Thyroid gland (tissue), 4 donors: Measurements from ENCODE around the gene PPIL6. TPM values are rescaled to one million over a fixed set of nuclear protein-coding genes. Genes with fewer than 3 reads are reported as not detected.

Experiments
- DNase-seq, 2 donors: peaks; one replicate each; pipeline ENCODE4 v3.0.0-alpha.2; 2019
- H3K27ac ChIP-seq, 3 donors: fragments of 200-600 bp; sonication (generic); 1 replicate in 2 of 3; 2 replicates in 1 of 3; pipeline ENCODE4 v1.5.1; 2016 to 2019; ENCODE audit warnings: mild to moderate bottlenecking in 1 of 3, moderate library complexity in 1 of 3
- H3K27me3 ChIP-seq: fragments of 200-600 bp; sonication (generic); one replicate; pipeline ENCODE4 v1.5.1; 2019
- H3K36me3 ChIP-seq, 2 donors: fragments of 200-600 bp; sonication (generic); one replicate each; pipeline ENCODE4 v1.5.1; 2016 to 2019
- H3K4me1 ChIP-seq, 2 donors: fragments of 200-600 bp; sonication (generic); one replicate each; pipeline ENCODE4 v1.5.1; 2017 to 2019
- H3K4me3 ChIP-seq, 3 donors: fragments of 200-600 bp; sonication (generic); replicated peaks in 1 of 3; 1 replicate in 2 of 3; 2 replicates in 1 of 3; pipeline ENCODE4 v1.5.1; 2016; ENCODE audit warnings: mild to moderate bottlenecking in 1 of 3
- H3K9me3 ChIP-seq: fragments of 200-600 bp; sonication (generic); one replicate; pipeline ENCODE4 v1.5.1; 2017
- POLR2A ChIP-seq, 2 donors: fragments of 450-650 bp; IDR thresholded peaks; one replicate each; pipeline ENCODE4 v1.6.1; 2017; ENCODE audit warnings: antibody characterized with exemption in 2 of 2, mild to moderate bottlenecking in 2 of 2, moderate library complexity in 1 of 2
- WGBS, 2 donors: methylation state at CpG; one replicate each; pipeline ENCODE4 v1.1.5; 2017; 5-methylcytosine and 5-hydroxymethylcytosine counted together
- intact Hi-C: fragments of 100-400 bp; cut with DNase I; formaldehyde crosslinking; loops from one replicate; pipeline ENCODE4 v1.15.1; 2023
- total RNA-seq, 4 donors: library from RNA; depleted of rRNA; stranded (reverse); fragments of >200 nt; gene quantifications; one replicate each; pipeline ENCODE4 v1.2.3, GENCODE V29; 2016
- TF ChIP-seq, protein P1 (sequence below), 6 experiments: fragments of 200-600 bp in 3 of 6; fragments of 450-650 bp in 3 of 6; sonication (generic) in 3 of 6; IDR thresholded peaks; one replicate each; pipeline ENCODE4 v1.5.1; 2016 to 2019; ENCODE audit warnings: antibody characterized with exemption in 6 of 6, mild to moderate bottlenecking in 2 of 6, inconsistent platforms in 1 of 6, moderate library complexity in 1 of 6

The PPIL6 gene
- total RNA-seq, 4 donors from 2014 or later = 20.1 to 31.2 (median 27.0) TPM

GRCh38 chr6:109446541-109446940 is 6.1 kb upstream of the PPIL6 start:
- Histone ChIP-seq H3K36me3 (peaks cover 8 to 11% of the 10 kb centered on the region in 2 donors), H3K4me3 (no peak overlapping the region), H3K27me3 (no peaks in the 10 kb centered on the region), H3K4me1 (peaks cover 7 to 8% of the 10 kb centered on the region in 2 donors), H3K9me3 (no peaks in the 10 kb centered on the region), H3K27ac (no peak overlapping the region)
- TF ChIP-seq, protein P1, sequence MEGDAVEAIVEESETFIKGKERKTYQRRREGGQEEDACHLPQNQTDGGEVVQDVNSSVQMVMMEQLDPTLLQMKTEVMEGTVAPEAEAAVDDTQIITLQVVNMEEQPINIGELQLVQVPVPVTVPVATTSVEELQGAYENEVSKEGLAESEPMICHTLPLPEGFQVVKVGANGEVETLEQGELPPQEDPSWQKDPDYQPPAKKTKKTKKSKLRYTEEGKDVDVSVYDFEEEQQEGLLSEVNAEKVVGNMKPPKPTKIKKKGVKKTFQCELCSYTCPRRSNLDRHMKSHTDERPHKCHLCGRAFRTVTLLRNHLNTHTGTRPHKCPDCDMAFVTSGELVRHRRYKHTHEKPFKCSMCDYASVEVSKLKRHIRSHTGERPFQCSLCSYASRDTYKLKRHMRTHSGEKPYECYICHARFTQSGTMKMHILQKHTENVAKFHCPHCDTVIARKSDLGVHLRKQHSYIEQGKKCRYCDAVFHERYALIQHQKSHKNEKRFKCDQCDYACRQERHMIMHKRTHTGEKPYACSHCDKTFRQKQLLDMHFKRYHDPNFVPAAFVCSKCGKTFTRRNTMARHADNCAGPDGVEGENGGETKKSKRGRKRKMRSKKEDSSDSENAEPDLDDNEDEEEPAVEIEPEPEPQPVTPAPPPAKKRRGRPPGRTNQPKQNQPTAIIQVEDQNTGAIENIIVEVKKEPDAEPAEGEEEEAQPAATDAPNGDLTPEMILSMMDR (IDR thresholded peaks at IDR 0.05) = no peak
- no peak for TF ChIP-seq POLR2A (IDR thresholded peaks at IDR 0.05)
- WGBS, 2 donors = 91 to 94% methylated on average over 8 of the region's 8 CpGs
- DNase-seq = no peak
- intact Hi-C loops = loop anchor here (10.0 kb wide), 1 partner anchor 62 kb away; the partner anchor contains the start of gene CD164

- H3K4me1 ChIP-seq = peaks cover 10% of the 10 kb centered on the region in 2 donors
- intact Hi-C loops = loop anchor here (10.0 kb wide), 1 partner anchor 61 kb away; the partner anchor contains the start of gene CD164
- WGBS, 2 donors = 91 to 97% methylated on average over 14 to 15 of the region's 15 CpGs
- H3K36me3 ChIP-seq = peaks cover 8 to 11% of the 10 kb centered on the region in 2 donors
- no peak for DNase-seq
- no peaks in the 10 kb centered on the region for H3K27me3 ChIP-seq
- H3K9me3 ChIP-seq = no peaks in the 10 kb centered on the region
- no peak overlapping the region for H3K27ac ChIP-seq
- H3K4me3 ChIP-seq = no peak overlapping the region
- TF ChIP-seq, protein P1 (IDR thresholded peaks at IDR 0.05) = no peak
- TF ChIP-seq POLR2A (IDR thresholded peaks at IDR 0.05) = no peak
These were observed 5.6 kb upstream of the PPIL6 start for GRCh38 chr6:109446072-109446471.

GRCh38 chr6:109445382-109445781 is 5.0 kb upstream of the PPIL6 start:
- no peak overlapping the region for H3K27ac ChIP-seq
- H3K4me3 ChIP-seq = no peak overlapping the region
- no peak for TF ChIP-seq POLR2A (IDR thresholded peaks at IDR 0.05)
- TF ChIP-seq, protein P1 (IDR thresholded peaks at IDR 0.05) = no peak
- no peaks in the 10 kb centered on the region for H3K27me3 ChIP-seq
- peaks cover 10% of the 10 kb centered on the region in 2 donors for H3K4me1 ChIP-seq
- DNase-seq = no peak
- 89 to 90% methylated on average over 9 of the region's 9 CpGs for WGBS, 2 donors
- intact Hi-C loops = loop anchor here (10.0 kb wide), 1 partner anchor 61 kb away; the partner anchor contains the start of gene CD164
- H3K9me3 ChIP-seq = no peaks in the 10 kb centered on the region
- peaks cover 8 to 11% of the 10 kb centered on the region in 2 donors for H3K36me3 ChIP-seq

DNA sequence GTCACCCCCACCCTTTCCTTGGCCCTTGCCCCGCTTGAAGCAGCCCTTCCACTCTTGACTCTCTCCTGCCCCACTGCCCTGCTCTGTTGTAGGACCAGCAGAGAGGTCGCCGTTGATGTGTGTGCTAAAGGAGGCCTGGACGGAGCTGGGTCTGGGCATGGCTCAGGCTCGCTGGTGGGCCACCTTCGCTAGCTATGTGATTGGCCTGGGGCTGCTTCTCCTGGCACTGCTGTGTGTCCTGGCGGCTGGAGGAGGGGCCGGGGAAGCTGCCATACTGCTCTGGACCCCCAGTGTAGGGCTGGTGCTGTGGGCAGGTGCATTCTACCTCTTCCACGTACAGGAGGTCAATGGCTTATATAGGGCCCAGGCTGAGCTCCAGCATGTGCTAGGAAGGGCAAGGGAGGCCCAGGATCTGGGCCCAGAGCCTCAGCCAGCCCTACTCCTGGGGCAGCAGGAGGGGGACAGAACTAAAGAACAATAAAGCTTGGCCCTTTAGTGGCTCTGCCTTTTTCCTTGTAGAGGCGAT is 3.1 kb upstream of the PPIL6 start:
- WGBS, 2 donors = 89 to 95% methylated on average over 7 to 8 of the region's 10 CpGs
- Histone ChIP-seq H3K4me3 (no peak overlapping the region), H3K4me1 (peaks cover 10% of the 10 kb centered on the region in 2 donors), H3K27ac (no peak overlapping the region), H3K36me3 (peaks cover 8 to 11% of the 10 kb centered on the region in 2 donors), H3K9me3 (no peaks in the 10 kb centered on the region), H3K27me3 (no peaks in the 10 kb centered on the region)
- intact Hi-C loops = loop anchor here (10.0 kb wide), 1 partner anchor 59 kb away; the partner anchor contains the start of gene CD164
- no peak for TF ChIP-seq POLR2A (IDR thresholded peaks at IDR 0.05)
- TF ChIP-seq, protein P1 (IDR thresholded peaks at IDR 0.05) = no peak
- DNase-seq = no peak

DNA sequence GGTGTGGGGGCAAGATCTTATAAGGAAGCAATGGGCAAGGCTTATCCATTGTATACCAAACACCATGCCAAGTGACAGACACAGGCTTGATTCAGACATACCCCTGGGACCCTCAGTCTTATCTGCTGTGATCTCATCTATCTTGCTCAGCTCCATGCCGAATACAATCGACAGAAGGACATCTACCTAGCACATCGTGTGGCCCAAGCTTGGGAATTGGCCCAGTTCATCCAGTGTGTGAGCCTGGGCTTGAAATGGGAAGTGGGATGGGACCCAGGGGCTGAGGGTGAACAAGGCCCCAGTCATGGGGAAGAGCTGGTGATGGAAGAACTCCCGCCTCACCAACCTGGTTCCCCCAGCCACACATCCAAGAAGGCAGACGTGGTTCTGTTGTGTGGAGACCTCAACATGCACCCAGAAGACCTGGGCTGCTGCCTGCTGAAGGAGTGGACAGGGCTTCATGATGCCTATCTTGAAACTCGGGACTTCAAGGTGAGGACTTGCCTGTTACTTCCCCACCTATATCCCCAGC is 2.0 kb upstream of the PPIL6 start:
- intact Hi-C loops = loop anchor here (10.0 kb wide), 1 partner anchor 58 kb away; the partner anchor contains the start of gene CD164
- DNase-seq = no peak
- Histone ChIP-seq H3K4me3 (no peak overlapping the region), H3K36me3 (peaks cover 8 to 11% of the 10 kb centered on the region in 2 donors), H3K9me3 (no peaks in the 10 kb centered on the region), H3K27me3 (no peaks in the 10 kb centered on the region), H3K4me1 (peaks cover 10% of the 10 kb centered on the region in 2 donors), H3K27ac (no peak overlapping the region)
- TF ChIP-seq, protein P1 (IDR thresholded peaks at IDR 0.05) = no peak
- TF ChIP-seq POLR2A (IDR thresholded peaks at IDR 0.05) = no peak
- WGBS, 2 donors = 92 to 100% methylated on average over 6 of the region's 6 CpGs
